PC-3 (cell line): Measurements from ENCODE around the gene RPL29. TPM values are rescaled to one million over a fixed set of nuclear protein-coding genes. Genes with fewer than 3 reads are reported as not detected.

ENCODE experiments used
- ATAC-seq: fragments of 200-7000 bp; cut with Tn5 transposase; 2 replicates; pipeline ENCODE4 v1.9.1; 2020; ENCODE audit warnings: mild to moderate bottlenecking, moderate library complexity
- BruUV-seq: library from RNA; stranded (reverse); fragments of 400-500 nt; replicated peaks from 2 replicates; lab custom pipeline; 2021; lab: Mats Ljungman, UMichigan
- CTCF ChIA-PET: fragments of 300-600 bp; sonication (Branson Sonifier 250); formaldehyde crosslinking; loops from one replicate; lab custom pipeline; 2022; ENCODE audit warnings: antibody characterized with exemption; lab: Charles Lee
- POLR2A ChIA-PET: fragments of 300-600 bp; sonication (Branson Sonifier 250); formaldehyde crosslinking; loops from one replicate; lab custom pipeline; 2022; ENCODE audit warnings: antibody characterized with exemption; ENCODE audit not compliant: unreplicated experiment; lab: Charles Lee
- DNase-seq: peaks from one replicate; pipeline ENCODE4 v3.0.0-alpha.2; 2015
- H2AFZ ChIP-seq: fragments of 300-600 bp; sonication (generic); 2 replicates; pipeline ENCODE4 v1.6.0; 2016; ENCODE audit warnings: antibody characterized with exemption, low read length
- H3F3A ChIP-seq: fragments of 300-600 bp; sonication (generic); one replicate; pipeline ENCODE4 v1.6.0; 2017; ENCODE audit warnings: antibody characterized with exemption, low read length, control low read depth, mild to moderate bottlenecking; ENCODE audit not compliant: unreplicated experiment
- H3K27ac ChIP-seq: fragments of 300-600 bp; sonication (generic); 2 replicates; pipeline ENCODE4 v1.5.1; 2016; ENCODE audit warnings: mild to moderate bottlenecking, low read length
- H3K27me3 ChIP-seq: fragments of 300-600 bp; sonication (generic); 2 replicates; pipeline ENCODE4 v1.6.1; 2016; ENCODE audit warnings: low read length, mixed read lengths
- H3K36me3 ChIP-seq: fragments of 300-600 bp; sonication (generic); 2 replicates; pipeline ENCODE4 v1.6.1; 2016; ENCODE audit warnings: low read depth, mixed run types, low read length, mixed read lengths
- H3K4me1 ChIP-seq: fragments of 300-600 bp; sonication (generic); 2 replicates; pipeline ENCODE4 v1.5.1; 2016; ENCODE audit warnings: low read length; ENCODE audit not compliant: insufficient read depth
- H3K4me2 ChIP-seq: fragments of 300-600 bp; sonication (generic); 2 replicates; pipeline ENCODE4 v1.6.0; 2016; ENCODE audit warnings: low read length
- H3K4me3 ChIP-seq: fragments of 300-600 bp; sonication (generic); 2 replicates; pipeline ENCODE4 v1.5.1; 2016; ENCODE audit warnings: mild to moderate bottlenecking, low read length, mixed read lengths
- H3K79me2 ChIP-seq: fragments of 300-600 bp; sonication (generic); 2 replicates; pipeline ENCODE4 v1.6.1; 2017; ENCODE audit warnings: low read length, mixed read lengths
- H3K9ac ChIP-seq: fragments of 300-600 bp; sonication (generic); 2 replicates; pipeline ENCODE4 v1.6.0; 2016; ENCODE audit warnings: mild to moderate bottlenecking, low read length
- H3K9me2 ChIP-seq: fragments of 300-600 bp; sonication (generic); replicated peaks from 2 replicates; pipeline ENCODE4 v1.6.1; 2016; ENCODE audit warnings: mixed run types, low read length, mixed read lengths
- H3K9me3 ChIP-seq: fragments of 300-600 bp; sonication (generic); 2 replicates; pipeline ENCODE4 v1.6.1; 2016; ENCODE audit warnings: low read length, mixed read lengths
- H4K20me1 ChIP-seq: fragments of 300-600 bp; sonication (generic); 2 replicates; pipeline ENCODE4 v1.6.1; 2016; ENCODE audit warnings: low read length, mixed read lengths
- EZH2 ChIP-seq: fragments of 300-600 bp; sonication (generic); IDR thresholded peaks from one replicate; pipeline ENCODE4 v1.6.1; 2017; ENCODE audit warnings: antibody characterized with exemption, mild to moderate bottlenecking, low read length; ENCODE audit not compliant: unreplicated experiment
- EZH2phosphoT487 ChIP-seq: fragments of 300-600 bp; sonication (generic); IDR thresholded peaks from 2 replicates; pipeline ENCODE4 v1.6.1; 2018; ENCODE audit warnings: mild to moderate bottlenecking, antibody characterized with exemption, low read length, borderline replicate concordance
- intact Hi-C: fragments of 100-400 bp; cut with micrococcal nuclease; formaldehyde crosslinking; loops from 2 replicates; pipeline ENCODE4 v1.9.0; 2023
- total RNA-seq: library from RNA; depleted of rRNA; stranded (reverse); fragments of >200 nt; gene quantifications from 2 replicates; pipeline ENCODE4 v1.2.3, GENCODE V29; 2014
- TF ChIP-seq, protein P1 (sequence below): fragments of 300-600 bp; sonication (generic); conservative IDR thresholded peaks from 2 replicates; pipeline ENCODE4 v1.5.1; 2017; ENCODE audit warnings: antibody characterized with exemption, low read depth, mild to moderate bottlenecking, low read length

The RPL29 gene
- total RNA-seq, 1 experiment from 2014 or later = 1,807 TPM

DNA sequence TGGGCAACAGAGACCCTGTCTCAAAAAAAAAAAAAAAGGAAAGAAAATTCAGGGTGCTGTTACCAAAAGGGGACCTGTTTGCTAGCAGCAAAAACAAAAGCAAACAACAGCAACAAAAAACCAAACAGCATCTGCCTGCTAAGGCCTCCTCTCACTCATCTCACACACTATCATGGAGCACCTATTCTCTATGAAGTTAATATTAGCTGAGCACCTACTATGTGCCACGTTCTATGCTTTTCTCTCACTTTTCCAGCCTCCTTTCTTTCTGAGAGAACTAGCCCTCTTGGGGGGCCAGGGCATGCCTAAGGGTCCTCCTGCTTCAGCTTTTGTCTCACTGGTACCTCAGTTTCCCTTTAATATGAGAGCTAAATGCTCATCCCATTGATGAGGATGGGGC, 41.0 kb downstream of the RPL29 start:
- Histone ChIP-seq H3K4me1 (0 out of 2 replicates have a peak, but pooled peaks cover 6% of the 10 kb centered on the region), H2AFZ (no peak overlapping the region), H3K9ac (no peak overlapping the region), H3K4me3 (no peak overlapping the region), H3K27me3 (no peaks in the 10 kb centered on the region), H3K79me2 (no peaks in the 10 kb centered on the region), H3K36me3 (no peaks in the 10 kb centered on the region), H3F3A (no peaks in the 10 kb centered on the region), H3K9me2 (no peaks in the 10 kb centered on the region), H3K9me3 (no peaks in the 10 kb centered on the region), H4K20me1 (no peaks in the 10 kb centered on the region), H3K27ac (no peak overlapping the region), H3K4me2 (no peak overlapping the region)
- intact Hi-C loops = no loop called here
- ChIA-PET CTCF (no interaction called here), POLR2A (no interaction called here)
- BruUV-seq = no TSS peak
- TF ChIP-seq EZH2phosphoT487 (no peak), EZH2 (no peak)
- TF ChIP-seq, protein P1, sequence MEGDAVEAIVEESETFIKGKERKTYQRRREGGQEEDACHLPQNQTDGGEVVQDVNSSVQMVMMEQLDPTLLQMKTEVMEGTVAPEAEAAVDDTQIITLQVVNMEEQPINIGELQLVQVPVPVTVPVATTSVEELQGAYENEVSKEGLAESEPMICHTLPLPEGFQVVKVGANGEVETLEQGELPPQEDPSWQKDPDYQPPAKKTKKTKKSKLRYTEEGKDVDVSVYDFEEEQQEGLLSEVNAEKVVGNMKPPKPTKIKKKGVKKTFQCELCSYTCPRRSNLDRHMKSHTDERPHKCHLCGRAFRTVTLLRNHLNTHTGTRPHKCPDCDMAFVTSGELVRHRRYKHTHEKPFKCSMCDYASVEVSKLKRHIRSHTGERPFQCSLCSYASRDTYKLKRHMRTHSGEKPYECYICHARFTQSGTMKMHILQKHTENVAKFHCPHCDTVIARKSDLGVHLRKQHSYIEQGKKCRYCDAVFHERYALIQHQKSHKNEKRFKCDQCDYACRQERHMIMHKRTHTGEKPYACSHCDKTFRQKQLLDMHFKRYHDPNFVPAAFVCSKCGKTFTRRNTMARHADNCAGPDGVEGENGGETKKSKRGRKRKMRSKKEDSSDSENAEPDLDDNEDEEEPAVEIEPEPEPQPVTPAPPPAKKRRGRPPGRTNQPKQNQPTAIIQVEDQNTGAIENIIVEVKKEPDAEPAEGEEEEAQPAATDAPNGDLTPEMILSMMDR = no peak
- ATAC-seq = no peak
- DNase-seq = no peak

DNA sequence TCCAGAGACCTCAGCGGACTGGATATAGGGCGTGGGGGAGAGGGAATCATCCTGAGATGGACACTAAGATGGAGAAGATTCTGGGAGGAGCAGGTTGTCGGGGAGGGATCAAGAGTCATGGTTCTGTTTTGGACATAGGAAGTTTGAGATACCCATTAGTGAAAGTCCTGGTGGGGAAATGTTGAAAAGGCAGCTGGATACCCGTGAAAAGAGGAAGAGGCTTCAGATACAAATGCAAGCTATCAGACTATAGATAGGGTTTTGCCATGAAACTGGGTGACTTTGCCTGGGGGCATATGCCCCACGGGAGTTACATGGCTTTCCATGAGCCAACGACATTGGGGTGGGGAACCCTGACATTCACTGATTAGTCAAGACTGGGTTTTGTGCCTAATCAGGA, 41.6 kb downstream of the RPL29 start:
- H2AFZ ChIP-seq = no peak overlapping the region
- CTCF ChIA-PET = no interaction called here
- H3F3A ChIP-seq = no peaks in the 10 kb centered on the region
- TF ChIP-seq EZH2 = no peak
- TF ChIP-seq EZH2phosphoT487 = no peak
- TF ChIP-seq, protein P1 = no peak
- no peaks in the 10 kb centered on the region for H4K20me1 ChIP-seq
- no peak overlapping the region for H3K9ac ChIP-seq
- intact Hi-C loops = no loop called here
- 0 out of 2 replicates have a peak, but pooled peaks cover 6% of the 10 kb centered on the region for H3K4me1 ChIP-seq
- no TSS peak for BruUV-seq
- no peaks in the 10 kb centered on the region for H3K9me3 ChIP-seq
- ATAC-seq = no peak
- DNase-seq = no peak
- no peak overlapping the region for H3K27ac ChIP-seq
- POLR2A ChIA-PET = interaction anchor here (0.5 kb wide), 1 partner anchor 454 kb away, joined by 3 read pairs; the partner anchor contains the start of gene DCAF1
- H3K36me3 ChIP-seq = no peaks in the 10 kb centered on the region
- no peaks in the 10 kb centered on the region for H3K79me2 ChIP-seq
- H3K4me3 ChIP-seq = no peak overlapping the region
- H3K9me2 ChIP-seq = no peaks in the 10 kb centered on the region
- H3K4me2 ChIP-seq = no peak overlapping the region
- H3K27me3 ChIP-seq = no peaks in the 10 kb centered on the region

DNA sequence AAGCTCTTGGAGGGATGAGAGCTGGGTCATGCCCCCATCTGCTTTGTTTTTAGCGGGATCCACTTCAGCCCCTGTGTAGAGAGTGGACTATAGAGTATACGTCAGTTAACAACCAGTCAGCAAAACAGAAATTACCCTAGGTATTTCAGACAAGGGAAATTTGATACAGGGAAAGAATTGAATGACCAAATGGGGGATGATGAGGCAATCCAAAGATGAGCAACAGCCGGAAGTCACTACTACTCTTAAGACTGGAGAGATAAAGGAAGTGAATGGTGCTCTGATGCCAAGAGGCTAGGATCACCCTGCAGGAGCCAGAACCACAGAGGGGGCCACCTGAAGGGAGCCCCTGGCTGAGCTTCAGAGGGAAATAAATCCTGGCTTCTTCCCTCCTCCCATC, 42.2 kb downstream of the RPL29 start:
- Histone ChIP-seq H3K36me3 (no peaks in the 10 kb centered on the region), H3K79me2 (no peaks in the 10 kb centered on the region), H3K27me3 (no peaks in the 10 kb centered on the region), H3K9me2 (no peaks in the 10 kb centered on the region), H3K9me3 (no peaks in the 10 kb centered on the region), H3K4me2 (no peak overlapping the region), H3K4me1 (0 out of 2 replicates have a peak, but pooled peaks cover 6% of the 10 kb centered on the region), H3F3A (no peaks in the 10 kb centered on the region), H3K9ac (no peak overlapping the region), H2AFZ (no peak overlapping the region), H3K4me3 (no peak overlapping the region), H4K20me1 (no peaks in the 10 kb centered on the region), H3K27ac (no peak overlapping the region)
- peak; percentile 66 for DNase-seq
- no TSS peak for BruUV-seq
- CTCF ChIA-PET = interaction anchor here (0.6 kb wide), 1 partner anchor 14 kb away, joined by 8 read pairs; the partner anchor contains the start of gene PCBP4
- intact Hi-C loops = no loop called here
- ATAC-seq = peak; percentile 43
- TF ChIP-seq EZH2 (no peak), EZH2phosphoT487 (no peak)
- TF ChIP-seq, protein P1 = no peak
- POLR2A ChIA-PET = no interaction called here
